SIG-M5 treated with dmso at 0.1 percent for 504 hours (cell line): ENCODE data around the gene FEZF2.

Experiments
- DNase-seq: peaks from one replicate; lab custom pipeline; 2025; ENCODE audit not compliant: unreplicated experiment; lab: John Stamatoyannopoulos, UW

Gene FEZF2

GRCh38 chr3:62332835-62333244, 40.5 kb downstream of the FEZF2 start:
- peak; percentile 34 for DNase-seq

GRCh38 chr3:62332017-62332416, 41.3 kb downstream of the FEZF2 start:
- DNase-seq: no peak

GRCh38 chr3:62329971-62330370, 43.4 kb downstream of the FEZF2 start:
- DNase-seq: no peak

- peak; percentile 77 for DNase-seq
Observed at GRCh38 chr3:62325896-62326295, 47.5 kb downstream of the FEZF2 start.

GRCh38 chr3:62323241-62323640, 50.1 kb downstream of the FEZF2 start:
- no peak for DNase-seq
